Epidermal melanocyte (primary cell): Measurements from ENCODE around the gene PRRX1.

Experiments used
- DNase-seq: peaks from one replicate; pipeline ENCODE4 v3.0.0; 2011; ENCODE audit warnings: low spot score; ENCODE audit not compliant: insufficient read length

Gene PRRX1

DNA sequence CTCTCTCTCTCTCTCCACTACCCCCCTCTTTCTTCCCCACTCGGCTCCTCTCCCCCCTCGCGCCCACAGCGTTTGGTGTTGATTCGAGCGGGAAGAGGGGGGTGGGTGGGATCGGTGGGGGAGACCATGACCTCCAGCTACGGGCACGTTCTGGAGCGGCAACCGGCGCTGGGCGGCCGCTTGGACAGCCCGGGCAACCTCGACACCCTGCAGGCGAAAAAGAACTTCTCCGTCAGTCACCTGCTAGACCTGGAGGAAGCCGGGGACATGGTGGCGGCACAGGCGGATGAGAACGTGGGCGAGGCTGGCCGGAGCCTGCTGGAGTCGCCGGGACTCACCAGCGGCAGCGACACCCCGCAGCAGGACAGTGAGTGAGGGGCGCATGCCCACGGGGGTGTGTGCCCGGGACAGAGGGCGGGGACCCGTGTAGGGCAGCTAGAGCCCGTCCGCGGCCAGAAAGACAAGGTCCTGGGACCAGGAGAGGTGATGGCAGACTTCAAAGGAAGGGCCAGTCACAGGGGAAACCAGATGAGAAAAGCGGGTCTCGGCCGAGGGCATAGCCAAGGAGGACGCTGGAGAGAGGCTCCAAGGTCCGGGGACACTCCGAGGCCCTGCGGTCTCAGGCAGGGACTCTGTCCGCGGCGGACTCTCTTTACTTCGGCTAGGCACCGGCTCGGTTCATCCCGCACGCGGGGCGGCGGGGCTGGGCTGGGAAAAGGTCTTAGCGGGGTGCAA lies at the start of gene PRRX1:
TSS of gene PRRX1 (plus strand) at position 39 of the 735 bp plus-strand sequence. CDS start at position 127, 88 bp downstream.
- no peak for DNase-seq

GRCh38 chr1:170617591-170618330 lies 46.2 kb upstream of the PRRX1 start:
- no peak for DNase-seq

DNA sequence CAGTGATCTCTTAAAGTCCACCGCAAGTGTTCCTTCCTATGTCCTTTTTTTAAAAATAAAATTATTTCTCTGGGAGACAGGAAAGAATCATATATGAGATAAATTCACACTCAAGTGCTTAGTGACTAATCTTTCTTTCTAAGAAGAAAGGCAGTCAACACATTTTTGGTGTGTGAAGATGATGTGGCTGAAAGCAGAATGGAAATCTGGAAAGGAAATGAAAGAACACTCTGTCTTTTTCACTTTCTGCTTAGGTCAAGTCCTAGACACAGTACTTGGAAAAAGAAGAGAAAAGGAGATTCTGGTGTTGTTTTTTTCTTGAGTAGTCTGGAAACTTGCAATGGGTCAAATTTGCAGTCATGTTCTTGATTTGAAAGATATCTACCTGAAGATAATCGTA lies 45.5 kb upstream of the PRRX1 start:
- DNase-seq, result no peak

DNA sequence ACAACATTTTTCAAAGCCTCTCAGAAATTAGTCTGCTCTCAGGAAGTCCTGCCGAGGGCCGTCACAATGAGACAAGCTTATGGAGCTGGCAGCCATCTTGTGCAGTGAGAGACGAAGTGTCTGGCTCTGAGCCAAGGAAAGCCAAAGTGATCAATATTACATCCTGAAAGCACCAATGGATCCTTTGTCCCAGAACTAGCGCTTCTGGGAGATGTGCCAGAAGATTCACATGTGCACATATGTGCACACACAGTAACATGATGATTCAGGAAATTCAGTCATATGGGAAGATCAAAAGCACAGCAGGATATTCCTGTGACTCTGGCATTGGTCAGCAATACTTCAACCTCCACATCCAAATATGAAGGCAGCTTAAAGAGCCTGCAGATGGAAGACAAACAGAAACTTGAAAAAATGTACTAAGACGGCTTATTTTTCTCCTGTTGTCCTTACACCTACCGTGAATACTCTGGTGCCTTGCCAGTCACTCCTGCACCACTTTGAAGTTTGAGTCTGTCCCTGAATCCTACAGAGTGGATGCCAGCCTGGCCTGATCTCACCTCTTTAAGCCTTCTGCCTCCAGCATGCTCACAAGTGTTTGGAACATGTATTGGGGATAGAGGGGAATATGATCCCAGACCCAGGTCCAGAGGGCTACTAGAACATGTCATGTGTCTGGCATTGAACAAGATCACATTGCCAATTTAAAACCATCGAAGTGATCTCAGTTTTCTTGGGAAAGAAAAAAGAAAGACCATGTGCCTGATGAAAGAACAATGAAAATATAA lies 44.5 kb upstream of the PRRX1 start:
- no peak for DNase-seq

GRCh38 chr1:170620164-170620563 lies 43.8 kb upstream of the PRRX1 start:
- DNase-seq, result no peak

DNA sequence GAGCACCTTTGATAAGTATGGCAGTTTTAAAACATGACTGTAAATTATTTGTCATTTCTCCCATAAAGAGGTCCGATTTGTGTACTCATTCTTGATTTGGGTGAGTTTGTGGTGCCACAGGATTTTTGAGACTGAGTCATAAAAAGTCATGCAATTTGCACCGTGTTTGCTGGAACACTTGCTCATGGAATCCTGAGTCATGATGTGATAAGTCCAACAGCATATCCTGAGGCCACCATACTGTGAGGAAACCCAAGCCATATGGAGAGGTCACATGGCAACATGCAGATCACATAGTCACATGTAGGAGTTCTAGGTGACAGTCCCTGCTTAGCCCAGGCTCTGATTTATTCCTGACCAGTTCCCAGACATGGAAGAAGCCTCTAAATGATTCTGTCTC lies 40.8 kb upstream of the PRRX1 start:
- DNase-seq, result no peak

DNA sequence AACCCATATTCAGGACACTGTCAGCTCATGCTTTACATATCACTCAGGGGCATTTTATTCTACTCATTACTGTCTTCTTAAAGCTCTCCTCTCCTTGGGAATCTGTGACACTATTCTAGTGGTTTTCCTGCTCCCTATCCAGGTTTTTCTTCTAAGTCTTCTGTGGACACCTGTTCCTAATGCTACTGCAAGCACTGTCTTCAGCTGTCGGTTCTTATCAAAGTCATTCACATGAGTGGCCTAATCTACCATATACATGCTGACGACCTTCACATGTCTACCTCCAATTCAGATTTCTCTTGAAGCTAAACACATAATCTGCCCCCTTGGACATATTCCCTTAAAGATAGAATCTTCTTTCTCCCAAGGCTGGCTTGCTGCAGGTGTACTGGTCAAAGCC lies 39.8 kb upstream of the PRRX1 start:
- no peak for DNase-seq

DNA sequence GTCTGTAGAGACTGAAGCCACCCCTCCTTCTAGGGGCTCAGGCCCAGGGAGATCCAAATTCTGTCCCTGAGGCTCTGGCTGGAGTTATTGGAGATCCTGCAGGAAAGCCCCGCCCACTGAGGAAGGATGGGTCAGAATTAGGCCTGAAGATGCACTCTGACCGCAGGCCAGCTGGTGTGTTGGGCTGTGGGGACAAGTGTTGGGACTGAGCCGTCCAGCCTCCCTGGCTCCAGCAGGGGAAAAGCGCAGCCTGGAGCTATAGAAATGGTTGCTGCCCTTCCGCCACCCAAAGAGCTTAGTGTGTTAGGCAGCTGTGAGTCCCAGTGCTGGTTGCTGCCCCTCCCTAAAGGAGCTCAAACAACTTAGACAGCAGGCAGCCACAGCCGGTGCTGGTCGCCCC lies 33.0 kb upstream of the PRRX1 start:
- DNase-seq, result no peak

GRCh38 chr1:170634293-170634692 lies 29.6 kb upstream of the PRRX1 start:
- DNase-seq, result no peak

GRCh38 chr1:170634824-170635410 lies 29.0 kb upstream of the PRRX1 start:
- DNase-seq, result no peak

DNA sequence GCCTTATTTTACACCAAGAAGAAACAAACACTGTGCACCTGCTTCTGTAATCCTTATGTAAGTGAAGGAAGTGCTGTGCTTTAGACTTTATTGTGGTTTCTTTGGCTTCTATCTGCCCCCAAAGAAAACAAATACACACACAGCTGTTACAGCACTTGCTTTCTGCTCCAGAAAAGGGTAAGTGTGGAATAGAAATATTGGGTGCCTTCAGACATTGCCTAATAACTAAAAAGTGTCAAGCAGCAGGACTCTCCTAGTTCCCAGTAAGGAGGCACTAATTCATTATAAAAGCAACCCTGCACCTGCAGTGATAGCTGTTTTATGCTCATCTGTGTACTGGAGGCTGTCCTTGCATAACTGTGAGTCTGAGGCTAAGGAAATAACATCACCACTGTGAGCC lies 23.4 kb upstream of the PRRX1 start:
- DNase-seq, result no peak

DNA sequence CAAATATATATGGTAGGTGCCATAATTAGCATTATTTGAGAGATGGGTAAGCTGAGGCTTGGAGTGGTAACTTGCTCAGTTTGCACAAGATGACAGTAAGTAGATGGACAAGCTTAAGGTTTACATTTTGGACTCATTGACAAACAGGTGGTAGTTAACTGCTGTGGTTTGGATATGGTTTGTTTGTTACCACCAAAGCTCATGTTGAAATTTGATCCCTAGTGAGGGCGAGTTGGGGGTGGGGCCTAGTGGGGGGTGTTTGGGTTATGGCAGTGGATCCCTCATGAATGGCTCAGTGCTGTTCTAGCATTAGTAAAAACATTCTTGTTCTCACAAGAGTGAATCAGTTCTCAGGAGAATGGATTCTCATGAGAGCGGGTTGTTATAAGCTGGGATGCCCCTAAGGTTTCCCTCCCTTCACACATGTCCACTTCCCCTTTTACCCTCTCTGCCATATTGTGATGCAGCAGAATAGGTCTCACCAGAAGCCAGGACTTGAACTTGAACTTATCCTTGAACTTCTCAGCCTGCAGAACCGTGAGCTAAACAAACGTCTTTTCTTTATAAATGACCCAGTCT lies 6.6 kb upstream of the PRRX1 start:
- no peak for DNase-seq

- no peak for DNase-seq
Measured at GRCh38 chr1:170659399-170660035, 4.4 kb upstream of the PRRX1 start.

DNA sequence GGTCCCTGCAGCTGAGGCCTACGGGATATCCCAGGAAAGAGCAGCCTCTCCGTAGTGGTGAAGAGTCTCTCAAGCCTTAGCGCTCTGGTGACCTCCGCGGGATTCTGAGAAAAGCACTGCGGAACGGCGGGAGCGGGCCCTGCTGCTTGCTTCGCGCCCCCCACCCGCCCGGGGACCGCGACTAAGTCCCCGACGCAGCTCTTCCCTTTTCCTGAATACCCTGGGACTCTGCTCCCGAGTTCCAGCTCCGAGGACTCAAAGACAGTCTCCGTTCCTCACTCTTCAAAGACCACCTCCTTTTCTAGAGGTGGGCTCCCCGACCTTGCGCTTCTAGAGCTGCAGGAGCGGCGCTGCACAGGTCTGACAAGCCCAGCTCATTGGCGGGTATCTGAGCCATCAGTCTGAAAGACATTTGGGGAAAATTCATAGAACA lies 3.6 kb upstream of the PRRX1 start:
- no peak for DNase-seq

DNA sequence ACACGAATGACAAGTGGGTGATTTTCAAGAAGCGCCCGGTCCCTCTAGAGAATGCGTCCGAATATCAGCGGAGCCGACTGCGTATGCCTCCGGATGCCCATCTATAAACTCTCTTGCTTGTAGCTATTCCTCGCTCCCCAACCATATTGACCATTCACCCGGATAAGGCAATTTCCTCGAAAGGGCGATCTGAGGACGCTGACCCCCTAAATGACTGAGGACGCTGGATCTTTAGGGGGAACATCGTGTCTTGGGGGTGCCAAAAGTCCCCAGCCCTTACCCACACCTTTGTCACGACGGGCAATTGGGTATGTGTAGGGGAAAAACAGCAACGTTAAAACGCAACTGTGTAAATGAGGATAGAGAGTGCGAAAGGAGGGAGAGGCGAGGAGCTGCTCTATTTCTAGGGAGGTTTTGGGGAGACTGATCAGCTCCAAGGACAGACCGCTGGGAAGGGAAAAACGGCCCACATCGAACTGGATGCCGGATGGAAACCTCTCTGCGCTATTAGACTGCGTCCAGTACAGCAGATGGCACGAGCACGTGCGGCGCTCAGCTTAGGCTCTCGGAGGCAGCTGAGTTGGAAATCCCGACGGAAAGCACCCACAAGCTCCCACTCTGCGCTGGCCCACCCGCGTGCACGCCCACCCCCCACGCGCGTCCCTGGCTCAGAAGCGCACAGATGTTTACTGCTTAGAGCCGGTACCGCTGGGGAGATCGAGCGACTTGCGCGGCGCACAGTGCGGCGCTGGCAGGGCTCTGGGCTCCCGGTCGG lies 2.9 kb upstream of the PRRX1 start:
- no peak for DNase-seq

GRCh38 chr1:170661646-170662411 lies 2.1 kb upstream of the PRRX1 start:
- DNase-seq, result no peak

DNA sequence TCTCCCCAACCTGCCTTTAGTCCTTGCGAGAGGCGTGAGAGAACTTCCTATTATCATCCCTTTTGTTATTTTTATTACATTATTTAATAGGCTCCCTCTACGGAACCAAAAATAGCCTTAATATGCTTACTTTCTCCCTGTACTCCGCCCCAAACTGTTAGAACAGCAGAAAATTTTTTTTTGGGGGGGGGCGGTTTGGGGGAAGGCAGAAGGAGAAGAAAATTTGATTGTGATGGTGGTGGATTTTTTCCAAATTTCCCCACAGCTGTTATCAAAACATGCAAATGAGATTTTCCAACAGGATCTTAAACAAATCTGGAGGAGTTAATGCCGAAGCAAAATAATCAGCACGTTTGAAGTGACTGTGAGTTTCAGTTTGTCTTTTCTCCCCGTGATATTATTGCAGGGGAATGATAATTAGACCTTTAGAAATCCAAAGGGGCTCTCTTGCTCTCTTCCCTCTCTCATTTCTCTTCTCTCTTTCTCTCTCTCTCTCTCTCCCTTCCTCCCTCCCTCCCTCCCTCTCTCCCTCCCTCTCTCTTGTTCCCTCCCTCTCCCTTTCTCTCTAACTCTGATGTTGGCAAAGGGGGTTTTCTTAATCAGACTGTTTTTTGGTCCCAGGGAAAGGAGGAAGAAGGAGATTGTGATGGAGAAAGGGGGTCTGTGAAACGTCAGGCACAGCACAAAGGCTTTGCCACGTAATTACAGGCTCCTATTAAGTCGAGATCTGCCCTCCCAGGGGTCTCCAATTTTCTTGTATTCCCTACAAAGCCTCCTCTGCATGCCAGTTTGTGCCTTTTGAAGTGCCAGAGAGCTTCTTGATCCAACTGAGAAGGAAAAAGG lies 1.1 kb upstream of the PRRX1 start:
- no peak for DNase-seq

- DNase-seq, result no peak
Measured at GRCh38 chr1:170663404-170664092, 383 bp upstream of the PRRX1 start.
